ENCODE results near the gene L3MBTL1. TPM values are rescaled to one million over a fixed set of nuclear protein-coding genes. Genes with fewer than 3 reads are reported as not detected.

Gene L3MBTL1
- total RNA-seq, 6 experiments from 2014 or later, result 1.2 to 3.2 (median 2.4) TPM

GRCh38 chr20:43531091-43531443 lies 23.6 kb downstream of the L3MBTL1 start:
- ATAC-seq (no peak), DNase-seq (no peak)
- Histone ChIP-seq H3K4me1 (no peaks in the 10 kb centered on the region), H3K4me3 (no peak overlapping the region), H3K27me3 (no peaks in the 10 kb centered on the region), H3K9me3 (no peaks in the 10 kb centered on the region), H3K36me3 (no peaks in the 10 kb centered on the region), H3K27ac (no peak overlapping the region)
- no peak for TF ChIP-seq CTCF (IDR thresholded peaks at IDR 0.05)
- intact Hi-C loops (cut with DNase I), result loop anchor here (10.0 kb wide), 2 partner anchors 154 to 164 kb away; no protein-coding TSS in a partner anchor

- H3K9me3 ChIP-seq, result no peaks in the 10 kb centered on the region
- H3K4me3 ChIP-seq, result no peak overlapping the region
- H3K36me3 ChIP-seq, result no peaks in the 10 kb centered on the region
- no peak overlapping the region for H3K27ac ChIP-seq
- no peak for ATAC-seq
- DNase-seq, result no peak
- H3K27me3 ChIP-seq, result no peaks in the 10 kb centered on the region
- no peaks in the 10 kb centered on the region for H3K4me1 ChIP-seq
- intact Hi-C loops (cut with DNase I), result loop anchor here (10.0 kb wide), 2 partner anchors 152 to 162 kb away; no protein-coding TSS in a partner anchor
- no peak for TF ChIP-seq POLR2A (IDR thresholded peaks at IDR 0.05)
- no peak for TF ChIP-seq CTCF (IDR thresholded peaks at IDR 0.05)
- WGBS (ENCODE audit: insufficient coverage, low coverage, low lambda C conversion rate, missing lambda C conversion rate), result 90% methylated on average over 4 of the region's 9 CpGs
These were observed 25.0 kb downstream of the L3MBTL1 start for GRCh38 chr20:43532416-43533055.

- Histone ChIP-seq H3K9me3 (no peaks in the 10 kb centered on the region), H3K4me1 (no peaks in the 10 kb centered on the region), H3K27ac (no peak overlapping the region), H3K36me3 (no peaks in the 10 kb centered on the region), H3K4me3 (no peak overlapping the region), H3K27me3 (no peaks in the 10 kb centered on the region)
- no peak for TF ChIP-seq POLR2A (IDR thresholded peaks at IDR 0.05)
- no peak for TF ChIP-seq CTCF (IDR thresholded peaks at IDR 0.05)
- no peak for ATAC-seq
- intact Hi-C loops (cut with DNase I), result loop anchor here (10.0 kb wide), 2 partner anchors 152 to 162 kb away; no protein-coding TSS in a partner anchor
- no peak for DNase-seq
These were observed 25.6 kb downstream of the L3MBTL1 start for GRCh38 chr20:43533060-43533459.

- Histone ChIP-seq H3K4me3 (no peak overlapping the region), H3K36me3 (no peaks in the 10 kb centered on the region), H3K27ac (no peak overlapping the region), H3K4me1 (peaks cover 0 to 9% (median 4%) of the 10 kb centered on the region in 4 donors), H3K9me3 (no peaks in the 10 kb centered on the region), H3K27me3 (no peaks in the 10 kb centered on the region)
- no peak for ATAC-seq
- no peak for TF ChIP-seq CTCF (IDR thresholded peaks at IDR 0.05)
- no peak for TF ChIP-seq POLR2A (IDR thresholded peaks at IDR 0.05)
- intact Hi-C loops (cut with DNase I), result loop anchor here (10.0 kb wide), 2 partner anchors 151 to 161 kb away; no protein-coding TSS in a partner anchor
- WGBS (ENCODE audit: insufficient coverage, low coverage, low lambda C conversion rate, missing lambda C conversion rate), result no CpG with 5 or more reads among the region's 7 CpGs
- no peak for DNase-seq
These were observed 26.5 kb downstream of the L3MBTL1 start for GRCh38 chr20:43534016-43534415.

Measured in right lobe of liver (tissue), 6 donors.